Lung (tissue), 12 donors: ENCODE results near the gene OR14I1. TPM values are rescaled to one million over a fixed set of nuclear protein-coding genes. Genes with fewer than 3 reads are reported as not detected.

ENCODE experiments used
- ATAC-seq: fragments of 200-7000 bp; cut with Tn5 transposase; one replicate; pipeline ENCODE4 v1.9.1; 2020; ENCODE audit warnings: moderate number of reproducible peaks; ENCODE audit not compliant: insufficient read depth, low FRiP score
- DNase-seq, 3 donors: peaks; one replicate each; pipeline ENCODE4 v3.0.0-alpha.2; 2013 to 2017
- H3K27ac ChIP-seq, 2 donors: one replicate each; pipeline ENCODE4 v1.5.1; 2013; ENCODE audit warnings: mild to moderate bottlenecking in 2 of 2, moderate library complexity in 2 of 2, control low read depth in 1 of 2, inconsistent platforms in 1 of 2, low read depth in 1 of 2, low read length in 1 of 2
- H3K27me3 ChIP-seq, 3 donors: one replicate each; pipeline ENCODE4 v1.5.1; 2013; ENCODE audit warnings: low read length in 2 of 3; ENCODE audit not compliant: control insufficient read depth in 3 of 3, insufficient read depth in 3 of 3
- H3K36me3 ChIP-seq, 4 donors: one replicate each; pipeline ENCODE4 v1.5.1; 2013; ENCODE audit warnings: low read length in 4 of 4, mild to moderate bottlenecking in 1 of 4, moderate library complexity in 1 of 4; ENCODE audit not compliant: control insufficient read depth in 4 of 4, insufficient read depth in 4 of 4
- H3K4me1 ChIP-seq, 5 donors: one replicate each; pipeline ENCODE4 v1.5.1; 2013; ENCODE audit warnings: low read length in 5 of 5, mild to moderate bottlenecking in 2 of 5, moderate library complexity in 1 of 5; ENCODE audit not compliant: control insufficient read depth in 5 of 5, insufficient read depth in 5 of 5
- H3K4me3 ChIP-seq: one replicate; pipeline ENCODE4 v1.5.1; 2013; ENCODE audit warnings: mild to moderate bottlenecking, control low read depth, moderate library complexity
- H3K9ac ChIP-seq, 2 donors: one replicate each; pipeline ENCODE4 v1.5.1; 2013; ENCODE audit warnings: low read length in 2 of 2, control low read depth in 1 of 2; ENCODE audit not compliant: insufficient read depth in 1 of 2
- H3K9me3 ChIP-seq, 4 donors: one replicate each; pipeline ENCODE4 v1.5.1; 2013; ENCODE audit warnings: low read length in 3 of 4, mild to moderate bottlenecking in 1 of 4, moderate library complexity in 1 of 4; ENCODE audit not compliant: control insufficient read depth in 4 of 4, insufficient read depth in 3 of 4
- WGBS, 2 donors: extraction: QIAGEN DNeasy Blood & Tissue Kit; methylation state at CpG; one replicate each; pipeline ENCODE4 v1.1.7; 2013; 5-methylcytosine and 5-hydroxymethylcytosine counted together
- polyA plus RNA-seq, 2 donors: library from polyadenylated mRNA; stranded (reverse); fragments of 200-250 nt; gene quantifications; one replicate each; pipeline ENCODE4 v1.2.1, GENCODE V29; 2013
- total RNA-seq, 2 donors: library from RNA; depleted of rRNA in 1 of 2; stranded (reverse); fragments of >200 nt in 1 of 2; gene quantifications; one replicate each; pipeline ENCODE4 v1.2.1, GENCODE V29; 2014 to 2021
- TF ChIP-seq, protein P1 (sequence below): IDR thresholded peaks from 2 replicates; pipeline ENCODE4 v1.5.1; 2012; ENCODE audit warnings: mild to moderate bottlenecking; ENCODE audit errors: control extremely low read depth, extremely low read depth
- donor health status: control.
- donor health status: control.
- donor health status: Bipolar disorder and iron deficiency.
- donor health status: healthy.
- donor health status: DM: yes; HTN: yes; CAD: no.

The OR14I1 gene
- total and polyA plus RNA-seq, 4 donors = not detected

DNA sequence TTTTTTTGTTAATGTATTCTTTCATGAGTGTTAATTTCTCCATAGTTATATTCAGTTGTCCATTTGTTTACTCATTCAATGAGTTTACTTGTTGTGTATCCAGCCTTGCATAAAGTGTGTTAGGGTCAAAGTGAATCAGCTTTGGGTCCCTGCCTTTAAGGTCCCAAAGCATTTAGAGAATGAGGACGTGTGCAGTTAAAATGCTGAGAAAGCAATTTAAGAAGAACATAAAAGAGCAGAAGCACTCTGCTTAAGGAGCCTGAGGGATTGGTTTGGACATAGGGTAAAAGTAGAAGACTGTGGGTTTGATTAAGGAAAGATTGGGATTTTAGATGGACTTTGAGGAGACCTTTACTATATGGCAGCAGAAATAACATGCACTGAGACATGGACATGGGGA, 3.5 kb downstream of the OR14I1 start:
- TF ChIP-seq, protein P1, sequence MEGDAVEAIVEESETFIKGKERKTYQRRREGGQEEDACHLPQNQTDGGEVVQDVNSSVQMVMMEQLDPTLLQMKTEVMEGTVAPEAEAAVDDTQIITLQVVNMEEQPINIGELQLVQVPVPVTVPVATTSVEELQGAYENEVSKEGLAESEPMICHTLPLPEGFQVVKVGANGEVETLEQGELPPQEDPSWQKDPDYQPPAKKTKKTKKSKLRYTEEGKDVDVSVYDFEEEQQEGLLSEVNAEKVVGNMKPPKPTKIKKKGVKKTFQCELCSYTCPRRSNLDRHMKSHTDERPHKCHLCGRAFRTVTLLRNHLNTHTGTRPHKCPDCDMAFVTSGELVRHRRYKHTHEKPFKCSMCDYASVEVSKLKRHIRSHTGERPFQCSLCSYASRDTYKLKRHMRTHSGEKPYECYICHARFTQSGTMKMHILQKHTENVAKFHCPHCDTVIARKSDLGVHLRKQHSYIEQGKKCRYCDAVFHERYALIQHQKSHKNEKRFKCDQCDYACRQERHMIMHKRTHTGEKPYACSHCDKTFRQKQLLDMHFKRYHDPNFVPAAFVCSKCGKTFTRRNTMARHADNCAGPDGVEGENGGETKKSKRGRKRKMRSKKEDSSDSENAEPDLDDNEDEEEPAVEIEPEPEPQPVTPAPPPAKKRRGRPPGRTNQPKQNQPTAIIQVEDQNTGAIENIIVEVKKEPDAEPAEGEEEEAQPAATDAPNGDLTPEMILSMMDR = no peak
- no peak overlapping the region for H3K9ac ChIP-seq
- H3K9me3 ChIP-seq = peaks cover 0 to 7% (median 0%) of the 10 kb centered on the region in 4 donors
- no peaks in the 10 kb centered on the region for H3K27me3 ChIP-seq
- H3K27ac ChIP-seq = no peak overlapping the region
- ATAC-seq = no peak
- H3K36me3 ChIP-seq = no peaks in the 10 kb centered on the region
- H3K4me1 ChIP-seq = no peaks in the 10 kb centered on the region
- no peak overlapping the region for H3K4me3 ChIP-seq
- 58 to 73% methylated on average over 1 of the region's 1 CpG for WGBS, 2 donors
- no peak for DNase-seq

DNA sequence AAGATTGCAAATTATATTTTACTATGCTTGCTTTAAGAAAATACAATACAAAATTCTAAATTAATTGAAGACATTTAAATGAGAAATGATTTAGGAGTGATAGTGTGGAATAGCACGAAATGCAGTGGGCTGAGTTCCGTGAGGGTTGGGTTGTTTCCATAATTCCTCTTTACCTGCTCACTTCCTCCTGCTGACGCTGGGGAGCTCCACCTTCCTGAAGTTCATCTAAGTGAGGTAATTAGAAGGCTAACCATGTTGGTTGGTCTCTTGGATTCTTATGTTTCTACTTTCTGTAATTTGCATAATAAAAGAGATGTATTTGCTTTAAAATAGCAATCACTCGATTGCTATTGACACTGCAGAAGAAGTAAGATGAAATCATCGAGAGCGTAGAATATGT, 4.7 kb downstream of the OR14I1 start:
- Histone ChIP-seq H3K9me3 (peaks cover 0 to 7% (median 0%) of the 10 kb centered on the region in 4 donors), H3K27me3 (no peaks in the 10 kb centered on the region), H3K9ac (no peak overlapping the region), H3K27ac (no peak overlapping the region), H3K4me1 (no peaks in the 10 kb centered on the region), H3K36me3 (no peaks in the 10 kb centered on the region), H3K4me3 (no peak overlapping the region)
- DNase-seq (no peak), ATAC-seq (no peak)
- WGBS, 2 donors = 76 to 84% methylated on average over 6 of the region's 6 CpGs
- TF ChIP-seq, protein P1 = no peak

GRCh38 chr1:248696774-248697173, 5.8 kb downstream of the OR14I1 start:
- TF ChIP-seq, protein P1 = no peak
- WGBS, 2 donors = 78 to 89% methylated on average over 3 of the region's 3 CpGs

GRCh38 chr1:248696261-248696660, 6.3 kb downstream of the OR14I1 start:
- ATAC-seq = no peak
- WGBS, 2 donors = 64% methylated on average over 3 of the region's 3 CpGs
- TF ChIP-seq, protein P1 = no peak
- H3K9me3 ChIP-seq = peaks cover 0 to 12% (median 4%) of the 10 kb centered on the region in 4 donors
- H3K4me1 ChIP-seq = no peaks in the 10 kb centered on the region
- no peak for DNase-seq
- no peak overlapping the region for H3K4me3 ChIP-seq
- H3K27ac ChIP-seq = no peak overlapping the region
- no peak overlapping the region for H3K9ac ChIP-seq
- H3K27me3 ChIP-seq = peaks cover 0 to 4% (median 0%) of the 10 kb centered on the region in 3 donors
- no peaks in the 10 kb centered on the region for H3K36me3 ChIP-seq

More at GRCh38 chr1:248696774-248697173, 5.8 kb downstream of the OR14I1 start:
- Histone ChIP-seq H3K9me3 (peaks cover 0 to 8% (median 4%) of the 10 kb centered on the region in 4 donors), H3K4me3 (no peak overlapping the region), H3K9ac (no peak overlapping the region), H3K4me1 (no peaks in the 10 kb centered on the region), H3K27me3 (peaks cover 0 to 2% (median 0%) of the 10 kb centered on the region in 3 donors), H3K36me3 (no peaks in the 10 kb centered on the region), H3K27ac (no peak overlapping the region)
- ATAC-seq (no peak), DNase-seq (no peak)
